Stimulated activated CD8-positive, alpha-beta memory T cell treated with anti-CD3 and anti-CD28 coated beads, Interleukin-4, amount 100 ng/mL, for 1 hour (primary cell): ENCODE measurements around the gene SOWAHC.

Experiments
- DNase-seq, 2 donors: peaks; one replicate each; pipeline ENCODE4 v3.0.0-alpha.2; 2020; ENCODE audit warnings: low read depth in 2 of 2, low spot score in 1 of 2

The SOWAHC gene

DNA sequence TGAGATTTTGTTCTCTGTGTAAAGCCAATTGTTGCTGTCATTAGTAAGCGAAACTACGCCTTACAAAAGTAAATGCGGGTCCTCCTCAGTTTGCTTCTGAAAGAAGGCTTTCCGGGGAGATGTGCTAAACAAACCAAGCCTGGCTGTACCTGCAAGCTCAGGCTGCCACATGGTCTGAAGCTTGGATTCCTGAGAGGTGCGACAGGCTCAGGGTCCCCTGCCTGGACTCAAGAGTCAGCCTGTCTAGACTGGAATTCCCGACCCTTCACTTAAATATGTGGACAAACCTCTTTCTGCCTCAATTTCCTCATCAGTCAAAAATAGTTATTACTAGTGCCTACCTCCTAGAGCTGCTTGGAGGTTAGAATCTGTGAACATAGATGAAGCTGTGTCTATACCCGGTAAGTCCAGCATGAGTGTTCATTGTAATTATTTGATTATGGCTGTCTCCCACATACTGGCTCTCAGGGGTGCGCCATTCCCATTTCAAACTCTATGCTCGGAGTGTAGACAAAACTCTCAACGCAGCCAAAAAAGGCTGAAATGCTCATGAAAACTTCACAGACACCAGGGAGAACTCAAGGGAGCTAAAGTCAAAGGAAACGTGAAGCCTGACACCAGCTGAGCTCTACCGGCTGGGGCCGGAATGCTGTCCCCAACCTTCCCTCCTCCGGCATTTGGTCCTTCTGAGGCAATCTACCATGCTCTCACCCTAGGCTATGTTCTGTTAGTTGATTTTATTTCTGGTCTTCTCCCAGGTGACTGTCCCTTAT lies 31.4 kb downstream of the SOWAHC start:
- DNase-seq = no peak

GRCh38 chr2:109646961-109647360 lies 32.8 kb downstream of the SOWAHC start:
- no peak for DNase-seq

DNA sequence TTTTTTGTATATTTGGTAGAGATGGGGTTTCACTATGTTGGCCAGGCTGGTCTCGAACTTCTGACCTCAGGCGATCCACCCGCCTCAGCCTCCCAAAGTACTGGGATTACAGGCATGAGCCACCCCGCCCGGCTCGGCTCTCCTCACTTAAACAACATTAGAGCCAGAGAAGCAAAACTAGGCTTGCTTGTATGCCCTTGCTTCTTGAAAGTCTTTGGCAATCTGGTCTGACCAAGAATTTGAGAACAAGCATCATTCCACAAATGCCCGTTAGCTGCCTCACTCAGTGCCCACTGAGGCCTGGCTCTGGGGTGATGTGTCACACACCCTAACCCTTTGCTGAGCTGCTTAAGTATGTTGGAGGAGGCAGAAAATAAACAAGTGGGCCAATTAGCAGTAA lies 33.5 kb downstream of the SOWAHC start:
- DNase-seq = no peak

DNA sequence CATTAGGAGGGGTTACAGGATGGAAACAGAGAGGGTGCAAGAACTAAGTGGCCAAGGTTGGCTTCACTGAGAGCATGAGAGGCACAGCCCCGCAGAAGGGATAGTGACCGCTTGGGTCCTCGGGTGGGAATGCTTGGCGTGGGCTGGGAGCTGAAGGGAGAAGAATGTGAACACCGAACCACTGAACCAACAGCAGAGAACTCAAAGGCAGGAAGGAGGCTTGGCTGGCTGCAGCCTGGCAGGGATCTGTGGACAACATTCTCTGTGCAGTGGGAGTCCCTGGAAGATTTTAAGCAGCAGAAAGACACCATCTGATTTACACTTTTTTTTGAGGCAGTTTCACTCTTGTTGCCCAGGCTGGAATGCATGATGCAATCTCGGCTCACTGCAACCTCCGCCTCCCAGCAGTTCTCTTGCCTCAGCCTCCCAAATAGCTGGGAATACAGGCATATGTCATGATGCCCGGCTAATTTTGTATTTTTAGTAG lies 33.9 kb downstream of the SOWAHC start:
- DNase-seq = no peak

- DNase-seq = no peak
Measured at GRCh38 chr2:109649736-109650695, 35.9 kb downstream of the SOWAHC start.

GRCh38 chr2:109654326-109655050 lies 40.3 kb downstream of the SOWAHC start:
- no peak for DNase-seq

- no peak for DNase-seq
Measured at GRCh38 chr2:109655287-109655686, 41.1 kb downstream of the SOWAHC start.

DNA sequence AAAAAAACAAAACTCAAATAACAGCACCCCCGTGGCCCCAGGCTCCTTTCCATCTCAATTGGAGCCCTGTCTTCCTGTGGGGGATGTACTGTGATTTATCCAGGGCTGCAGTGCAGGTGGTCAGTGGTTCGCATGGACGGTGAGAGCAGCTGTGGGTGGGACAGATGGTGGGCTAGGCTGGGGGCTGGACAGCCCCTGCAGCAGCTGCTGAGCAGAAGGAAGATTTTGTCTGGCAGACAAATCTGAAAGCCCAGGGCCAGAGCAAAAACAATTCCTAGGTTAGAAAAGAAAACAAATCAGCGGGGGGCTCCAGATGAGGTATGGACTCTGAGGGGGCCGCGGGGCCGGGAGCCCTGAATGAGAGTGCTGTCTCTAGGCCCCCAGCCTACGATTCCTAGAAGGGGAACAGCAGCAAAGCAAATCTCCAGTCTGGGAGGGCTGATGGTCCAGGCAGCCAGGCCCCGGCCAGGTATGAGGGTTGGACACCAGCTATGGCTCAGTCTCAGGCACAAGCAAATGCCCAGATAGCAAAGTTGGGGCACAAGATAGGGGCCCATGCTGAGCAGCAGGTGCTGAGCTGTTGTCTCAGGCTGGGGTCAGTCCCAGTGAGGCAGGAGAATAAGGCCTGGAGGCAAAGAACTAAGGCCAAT lies 45.4 kb downstream of the SOWAHC start:
- DNase-seq = no peak

- no peak for DNase-seq
Measured at GRCh38 chr2:109660046-109660860, 46.1 kb downstream of the SOWAHC start.

- DNase-seq = no peak
Measured at GRCh38 chr2:109662889-109663288, 48.7 kb downstream of the SOWAHC start.

GRCh38 chr2:109663721-109664120 lies 49.6 kb downstream of the SOWAHC start:
- no peak for DNase-seq

GRCh38 chr2:109666466-109666865 lies 52.3 kb downstream of the SOWAHC start:
- no peak for DNase-seq
